Right cardiac atrium (tissue), 5 donors: ENCODE data around the gene LHX5. TPM values are rescaled to one million over a fixed set of nuclear protein-coding genes. Genes with fewer than 3 reads are reported as not detected.

Experiments
- ATAC-seq, 2 donors: fragments of 200-7000 bp; cut with Tn5 transposase; one replicate each; pipeline versions ENCODE4 v1.8.0 to v1.9.1; 2020; ENCODE audit warnings: moderate library complexity in 2 of 2, mild to moderate bottlenecking in 1 of 2
- DNase-seq, 3 donors: peaks; one replicate each; pipeline ENCODE4 v3.0.0-alpha.2; 2020
- H3K27ac ChIP-seq: one replicate; pipeline ENCODE4 v1.5.1; 2013; ENCODE audit warnings: mild to moderate bottlenecking, low read length, control low read depth, moderate library complexity
- H3K27me3 ChIP-seq: one replicate; pipeline ENCODE4 v1.6.1; 2013; ENCODE audit not compliant: control insufficient read depth, insufficient read depth
- H3K4me1 ChIP-seq: one replicate; pipeline ENCODE4 v1.6.1; 2013; ENCODE audit warnings: low read length; ENCODE audit not compliant: control insufficient read depth, insufficient read depth
- H3K4me3 ChIP-seq: one replicate; pipeline ENCODE4 v1.5.1; 2013; ENCODE audit warnings: low read length, control low read depth
- H3K9me3 ChIP-seq: one replicate; pipeline ENCODE4 v1.6.1; 2013; ENCODE audit warnings: low read length; ENCODE audit not compliant: control insufficient read depth
- WGBS: extraction: QIAGEN DNeasy Blood & Tissue Kit; methylation state at CpG from one replicate; pipeline ENCODE4 v1.1.7; 2013; 5-methylcytosine and 5-hydroxymethylcytosine counted together
- intact Hi-C, 4 donors: fragments of 100-400 bp; cut with DNase I; formaldehyde crosslinking; loops; one replicate each; pipeline versions ENCODE4 v1.11.0 to v1.14.0; 2022 to 2023
- polyA plus RNA-seq: library from polyadenylated mRNA; stranded (reverse); fragments of 200-250 nt; gene quantifications from one replicate; pipeline ENCODE4 v1.2.3, GENCODE V29; 2013
- total RNA-seq, 4 donors: library from RNA; stranded (reverse); fragmentation: NEBNext Ultra II Directional; extraction: Animal tissue kit (Norgen Biotek cat#: 25700); gene quantifications; one replicate each; pipeline ENCODE4 v1.2.1, GENCODE V29; 2021
- donor health status: healthy with polysubstance abuse.
- donor health status: DM: no; HTN: yes; CAD: no.
- donor health status: DM: no; HTN: no; CAD: no.
- donor health status: DM: no; HTN: yes; CAD: no; lungs with severe emphysema.
- donor health status: DM: yes; HTN: yes; CAD: no.

The LHX5 gene
- total and polyA plus RNA-seq, 5 donors: not detected

- H3K9me3 ChIP-seq: no peaks in the 10 kb centered on the region
- no peak for ATAC-seq
- intact Hi-C loops: no loop called here
- WGBS: 76% methylated on average over 6 of the region's 6 CpGs
- H3K27me3 ChIP-seq: no peaks in the 10 kb centered on the region
- H3K27ac ChIP-seq: no peak overlapping the region
- H3K4me3 ChIP-seq: no peak overlapping the region
- H3K4me1 ChIP-seq: no peaks in the 10 kb centered on the region
- no peak for DNase-seq
Observed at GRCh38 chr12:113436993-113437728, 34.5 kb downstream of the LHX5 start.

DNA sequence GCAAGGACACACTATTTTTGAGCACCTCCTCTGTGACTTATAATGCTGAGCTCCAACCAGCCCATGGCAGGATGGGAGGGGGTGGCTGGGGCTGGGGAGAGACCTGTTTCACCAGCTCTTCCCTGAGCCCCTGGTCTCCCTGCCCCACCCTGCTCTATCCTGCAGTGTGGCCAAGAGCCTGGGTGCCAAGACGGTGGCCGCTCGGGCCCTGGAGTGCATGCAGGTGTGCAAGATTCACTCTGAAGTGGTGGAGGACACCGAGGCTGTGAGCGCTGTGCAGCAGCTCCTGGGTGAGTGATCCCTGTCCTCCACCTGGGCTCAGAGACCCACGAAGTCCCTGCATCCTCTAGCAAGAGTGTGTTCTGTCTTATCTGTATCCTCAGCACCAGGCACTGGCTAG is 35.1 kb downstream of the LHX5 start:
- Histone ChIP-seq H3K9me3 (no peaks in the 10 kb centered on the region), H3K4me1 (no peaks in the 10 kb centered on the region), H3K4me3 (no peak overlapping the region), H3K27me3 (no peaks in the 10 kb centered on the region), H3K27ac (no peak overlapping the region)
- ATAC-seq (peak in 1 of 2 donors; percentile 16), DNase-seq (no peak)
- 84% methylated on average over 6 of the region's 6 CpGs for WGBS
- intact Hi-C loops: no loop called here

- intact Hi-C loops: no loop called here
- ATAC-seq (no peak), DNase-seq (no peak)
- Histone ChIP-seq H3K27ac (no peak overlapping the region), H3K27me3 (no peaks in the 10 kb centered on the region), H3K9me3 (no peaks in the 10 kb centered on the region), H3K4me3 (no peak overlapping the region), H3K4me1 (no peaks in the 10 kb centered on the region)
- 81% methylated on average over 5 of the region's 5 CpGs for WGBS
Observed at GRCh38 chr12:113435367-113435766, 36.3 kb downstream of the LHX5 start.

GRCh38 chr12:113432986-113433385 is 38.7 kb downstream of the LHX5 start:
- intact Hi-C loops: no loop called here
- Histone ChIP-seq H3K9me3 (no peaks in the 10 kb centered on the region), H3K27ac (no peak overlapping the region), H3K27me3 (no peaks in the 10 kb centered on the region), H3K4me3 (no peak overlapping the region), H3K4me1 (no peaks in the 10 kb centered on the region)
- ATAC-seq: no peak
- no peak for DNase-seq

- H3K9me3 ChIP-seq: no peaks in the 10 kb centered on the region
- DNase-seq (no peak), ATAC-seq (no peak)
- 76% methylated on average over 1 of the region's 1 CpG for WGBS
- H3K27me3 ChIP-seq: no peaks in the 10 kb centered on the region
- no peak overlapping the region for H3K27ac ChIP-seq
- no peaks in the 10 kb centered on the region for H3K4me1 ChIP-seq
- H3K4me3 ChIP-seq: no peak overlapping the region
- intact Hi-C loops: loop anchor here (5.0 to 10.0 kb wide), 3 partner anchors 114 to 234 kb away; no protein-coding TSS in a partner anchor
Observed at GRCh38 chr12:113428482-113428881, 43.2 kb downstream of the LHX5 start.

GRCh38 chr12:113427882-113428281 is 43.8 kb downstream of the LHX5 start:
- H3K27ac ChIP-seq: no peak overlapping the region
- DNase-seq (no peak), ATAC-seq (no peak)
- no peaks in the 10 kb centered on the region for H3K4me1 ChIP-seq
- no peaks in the 10 kb centered on the region for H3K9me3 ChIP-seq
- H3K4me3 ChIP-seq: no peak overlapping the region
- H3K27me3 ChIP-seq: no peaks in the 10 kb centered on the region
- 65% methylated on average over 9 of the region's 9 CpGs for WGBS
- intact Hi-C loops: loop anchor here (5.0 to 10.0 kb wide), 3 partner anchors 113 to 233 kb away; no protein-coding TSS in a partner anchor

DNA sequence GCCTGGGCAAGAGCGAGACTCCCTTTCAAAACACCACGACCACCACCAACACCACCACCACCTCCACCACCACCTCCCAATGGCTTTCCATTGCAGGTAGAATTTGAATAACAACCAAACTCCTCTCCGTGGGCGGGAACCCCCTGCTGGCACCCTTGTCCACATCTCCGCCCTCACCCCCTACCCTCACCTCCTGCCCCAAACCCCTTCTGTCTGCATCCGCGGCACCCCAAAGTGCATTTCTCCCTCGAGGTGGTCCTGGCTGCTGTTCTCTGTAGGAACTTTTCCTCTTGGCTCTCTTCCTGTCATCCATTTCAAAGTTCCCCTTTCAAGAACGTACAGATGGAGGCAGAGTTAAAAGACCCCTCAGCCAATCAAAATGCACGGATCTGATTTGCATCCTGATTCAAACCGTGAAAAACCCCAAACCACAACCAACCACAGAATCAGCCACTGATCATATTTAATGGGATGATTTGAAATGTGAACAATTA is 45.7 kb downstream of the LHX5 start:
- Histone ChIP-seq H3K4me3 (no peak overlapping the region), H3K4me1 (no peaks in the 10 kb centered on the region), H3K27me3 (no peaks in the 10 kb centered on the region), H3K27ac (no peak overlapping the region), H3K9me3 (no peaks in the 10 kb centered on the region)
- WGBS: 35% methylated on average over 11 of the region's 11 CpGs
- DNase-seq: no peak
- intact Hi-C loops: loop anchor here (5.0 to 10.0 kb wide), 3 partner anchors 111 to 231 kb away; no protein-coding TSS in a partner anchor
- ATAC-seq: no peak

- peak in 2 of 3 donors; percentile 80 to 84 for DNase-seq
- peak in 1 of 2 donors; percentile 46 for ATAC-seq
- H3K4me3 ChIP-seq: no peak overlapping the region
- H3K27me3 ChIP-seq: no peaks in the 10 kb centered on the region
- no peak overlapping the region for H3K27ac ChIP-seq
- WGBS: 56% methylated on average over 20 of the region's 20 CpGs
- H3K4me1 ChIP-seq: no peaks in the 10 kb centered on the region
- no peaks in the 10 kb centered on the region for H3K9me3 ChIP-seq
- intact Hi-C loops: loop anchor here (5.0 to 10.0 kb wide), 3 partner anchors 110 to 230 kb away; no protein-coding TSS in a partner anchor
Observed at GRCh38 chr12:113424915-113425823, 46.5 kb downstream of the LHX5 start.

DNA sequence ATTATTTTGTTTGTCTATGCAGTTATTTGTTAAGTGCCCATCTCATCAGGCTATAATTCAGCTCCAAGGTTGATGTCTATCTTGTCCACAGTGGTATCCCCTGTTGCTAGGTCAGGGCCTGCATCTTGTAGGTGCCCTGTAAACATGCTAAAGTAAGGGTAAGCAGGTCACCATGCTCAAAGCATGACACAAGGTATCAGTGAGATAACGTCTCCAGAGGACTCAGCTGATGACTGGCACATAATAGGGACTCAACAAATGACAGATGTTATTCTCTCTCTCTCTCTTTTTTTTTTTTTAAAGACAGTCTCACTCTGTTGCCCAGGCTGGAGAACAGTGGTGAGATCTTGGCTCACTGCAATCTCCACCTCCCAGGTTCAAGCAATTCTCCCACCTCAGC is 47.2 kb downstream of the LHX5 start:
- H3K4me1 ChIP-seq: no peaks in the 10 kb centered on the region
- no peak for DNase-seq
- H3K27me3 ChIP-seq: no peaks in the 10 kb centered on the region
- H3K27ac ChIP-seq: no peak overlapping the region
- WGBS: 89% methylated on average over 1 of the region's 1 CpG
- no peaks in the 10 kb centered on the region for H3K9me3 ChIP-seq
- intact Hi-C loops: loop anchor here (5.0 to 10.0 kb wide), 3 partner anchors 110 to 230 kb away; no protein-coding TSS in a partner anchor
- no peak overlapping the region for H3K4me3 ChIP-seq
- ATAC-seq: no peak

DNA sequence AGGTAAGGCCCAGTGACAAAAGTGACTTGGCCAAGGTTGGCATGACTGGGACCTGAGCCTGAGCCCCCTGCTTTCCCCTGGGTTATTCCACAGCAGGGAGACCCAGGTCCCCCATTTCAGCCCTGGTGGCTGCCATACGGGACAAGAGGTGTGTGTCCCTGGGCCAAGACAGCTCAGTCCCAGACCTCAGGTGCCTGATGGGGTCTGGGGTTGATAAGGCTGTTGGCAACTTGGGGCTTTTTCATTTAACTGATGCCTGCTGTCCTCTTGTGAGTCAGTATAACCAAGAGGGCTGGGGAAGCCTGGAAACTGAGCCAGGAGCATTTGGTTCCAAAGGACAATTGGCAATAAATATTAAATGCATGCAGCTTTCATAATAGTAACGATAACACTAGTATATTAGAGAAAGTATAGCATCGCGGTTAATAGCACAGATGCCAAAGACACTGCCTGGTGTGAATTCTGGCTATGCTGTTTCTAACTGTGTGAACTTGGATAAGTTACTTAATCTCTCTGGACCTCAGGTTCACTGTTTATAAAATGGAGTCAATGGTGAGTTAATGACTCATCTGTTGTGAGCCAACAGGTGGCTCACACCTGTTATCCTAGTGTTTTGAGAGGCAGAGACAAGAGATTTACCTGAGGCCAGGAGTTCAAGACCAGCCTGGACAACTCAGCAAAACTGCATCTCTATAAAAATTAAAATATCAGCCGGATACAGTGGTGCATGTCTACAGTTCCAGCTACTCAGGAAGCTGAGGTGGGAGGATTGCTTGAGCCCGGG is 48.6 kb downstream of the LHX5 start:
- no peak overlapping the region for H3K27ac ChIP-seq
- WGBS: 70% methylated on average over 6 of the region's 6 CpGs
- no peaks in the 10 kb centered on the region for H3K27me3 ChIP-seq

More for the DNA sequence above, 48.6 kb downstream of the LHX5 start:
- H3K9me3 ChIP-seq: no peaks in the 10 kb centered on the region
- intact Hi-C loops: loop anchor here (5.0 to 10.0 kb wide), 3 partner anchors 108 to 228 kb away; no protein-coding TSS in a partner anchor
- H3K4me3 ChIP-seq: no peak overlapping the region
- no peaks in the 10 kb centered on the region for H3K4me1 ChIP-seq
- ATAC-seq (no peak), DNase-seq (no peak)
